BE2C (cell line): Measurements from ENCODE around the gene GALR2.
A peak's percentile ranks its signal among the peaks of the same experiment; 100 is the strongest.

Source experiments
- DNase-seq: peaks from one replicate; pipeline ENCODE4 v3.0.0-alpha.2; 2020
- H3K27me3 ChIP-seq: fragments of 250-450 bp; sonication (Bioruptor Pico); 2 replicates; pipeline ENCODE4 v1.5.1; 2020; ENCODE audit warnings: mild to moderate bottlenecking
- H3K36me3 ChIP-seq: fragments of 250-450 bp; sonication (Bioruptor Pico); 2 replicates; pipeline ENCODE4 v1.5.1; 2020; ENCODE audit warnings: mild to moderate bottlenecking
- H3K4me1 ChIP-seq: fragments of 250-450 bp; sonication (Bioruptor Pico); 2 replicates; pipeline ENCODE4 v1.5.1; 2020
- H3K4me3 ChIP-seq: 2 replicates; pipeline ENCODE4 v1.5.1; 2011; ENCODE audit warnings: low read depth, low read length
- H3K9me3 ChIP-seq: fragments of 250-450 bp; sonication (Bioruptor Pico); 2 replicates; pipeline ENCODE4 v1.5.1; 2020
- CTCF ChIP-seq: IDR thresholded peaks from 2 replicates; pipeline ENCODE4 v1.5.1; 2012; ENCODE audit warnings: mild to moderate bottlenecking, low read depth, low read length

The GALR2 gene

GRCh38 chr17:76088041-76088867 is 13.7 kb downstream of the GALR2 start:
- Histone ChIP-seq H3K27me3 (no peaks in the 10 kb centered on the region), H3K36me3 (peaks cover 25% of the 10 kb centered on the region), H3K4me1 (peaks cover 9% of the 10 kb centered on the region), H3K4me3 (no peak overlapping the region), H3K9me3 (no peaks in the 10 kb centered on the region)
- DNase-seq: no peak
- TF ChIP-seq CTCF: 0 out of 2 replicates have a peak, but pooled peaks have one; percentile 6

GRCh38 chr17:76088868-76089576 is 14.4 kb downstream of the GALR2 start:
- Histone ChIP-seq H3K9me3 (no peaks in the 10 kb centered on the region), H3K36me3 (peaks cover 28% of the 10 kb centered on the region), H3K4me3 (no peak overlapping the region), H3K4me1 (peaks cover 8% of the 10 kb centered on the region), H3K27me3 (no peaks in the 10 kb centered on the region)
- no peak for TF ChIP-seq CTCF
- DNase-seq: no peak

- Histone ChIP-seq H3K9me3 (no peaks in the 10 kb centered on the region), H3K36me3 (peaks cover 32% of the 10 kb centered on the region), H3K4me1 (peaks cover 8% of the 10 kb centered on the region), H3K4me3 (no peak overlapping the region), H3K27me3 (no peaks in the 10 kb centered on the region)
- peak; percentile 55 for DNase-seq
- no peak for TF ChIP-seq CTCF
Measured at GRCh38 chr17:76089680-76090516, 15.3 kb downstream of the GALR2 start.

- no peak overlapping the region for H3K4me3 ChIP-seq
- TF ChIP-seq CTCF: no peak
- DNase-seq: no peak
- H3K9me3 ChIP-seq: no peaks in the 10 kb centered on the region
- H3K27me3 ChIP-seq: no peaks in the 10 kb centered on the region
- H3K4me1 ChIP-seq: peaks cover 8% of the 10 kb centered on the region
- peaks cover 25% of the 10 kb centered on the region for H3K36me3 ChIP-seq
Measured at GRCh38 chr17:76090517-76091129, 16.0 kb downstream of the GALR2 start.

- no peak for TF ChIP-seq CTCF
- H3K36me3 ChIP-seq: peaks cover 28% of the 10 kb centered on the region
- H3K9me3 ChIP-seq: no peaks in the 10 kb centered on the region
- H3K4me3 ChIP-seq: no peak overlapping the region
- H3K27me3 ChIP-seq: no peaks in the 10 kb centered on the region
- no peak for DNase-seq
- peaks cover 8% of the 10 kb centered on the region for H3K4me1 ChIP-seq
Measured at GRCh38 chr17:76091526-76092286, 17.1 kb downstream of the GALR2 start.
